Measurements from ENCODE around the gene VWA1.

DNA sequence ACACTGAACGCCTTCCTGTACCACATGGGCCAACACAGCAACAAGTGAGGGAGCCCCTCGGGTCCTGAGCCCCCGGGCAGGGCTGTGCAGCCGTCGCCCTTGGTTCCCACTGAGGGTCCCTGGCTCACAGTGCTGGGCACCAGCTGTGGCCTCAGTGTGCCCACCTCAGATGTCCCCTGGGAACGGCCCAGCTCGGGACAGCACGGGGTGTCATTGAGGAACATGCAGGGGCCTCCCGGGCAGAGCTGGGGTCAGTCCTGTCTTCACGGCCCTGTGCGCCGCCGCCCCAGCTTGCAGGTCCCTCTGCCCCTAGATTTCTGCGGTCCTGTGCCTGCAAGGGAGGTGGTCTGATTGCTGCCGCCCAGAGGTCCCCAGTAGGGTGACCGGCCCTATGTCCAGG is 53.7 kb downstream of the VWA1 start:
- TF ChIP-seq, protein P1, sequence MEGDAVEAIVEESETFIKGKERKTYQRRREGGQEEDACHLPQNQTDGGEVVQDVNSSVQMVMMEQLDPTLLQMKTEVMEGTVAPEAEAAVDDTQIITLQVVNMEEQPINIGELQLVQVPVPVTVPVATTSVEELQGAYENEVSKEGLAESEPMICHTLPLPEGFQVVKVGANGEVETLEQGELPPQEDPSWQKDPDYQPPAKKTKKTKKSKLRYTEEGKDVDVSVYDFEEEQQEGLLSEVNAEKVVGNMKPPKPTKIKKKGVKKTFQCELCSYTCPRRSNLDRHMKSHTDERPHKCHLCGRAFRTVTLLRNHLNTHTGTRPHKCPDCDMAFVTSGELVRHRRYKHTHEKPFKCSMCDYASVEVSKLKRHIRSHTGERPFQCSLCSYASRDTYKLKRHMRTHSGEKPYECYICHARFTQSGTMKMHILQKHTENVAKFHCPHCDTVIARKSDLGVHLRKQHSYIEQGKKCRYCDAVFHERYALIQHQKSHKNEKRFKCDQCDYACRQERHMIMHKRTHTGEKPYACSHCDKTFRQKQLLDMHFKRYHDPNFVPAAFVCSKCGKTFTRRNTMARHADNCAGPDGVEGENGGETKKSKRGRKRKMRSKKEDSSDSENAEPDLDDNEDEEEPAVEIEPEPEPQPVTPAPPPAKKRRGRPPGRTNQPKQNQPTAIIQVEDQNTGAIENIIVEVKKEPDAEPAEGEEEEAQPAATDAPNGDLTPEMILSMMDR (conservative IDR thresholded peaks at IDR 0.05; ENCODE audit: low read length): no peak
- TF ChIP-seq EZH2phosphoT487 (IDR thresholded peaks at IDR 0.05; ENCODE audit: borderline replicate concordance, low read depth, low read length): no peak

Measured in OCI-LY7 (cell line).